NCI-H510A (cell line): ENCODE results near the gene KRTAP4-9.
"Not testable (repeated sequence)": the region's sequence is repeated elsewhere in the genome, so short reads cannot be mapped to it uniquely, and the experiment has no call there.

ENCODE experiments used
- DNase-seq: peaks from one replicate; lab custom pipeline; 2025; lab: John Stamatoyannopoulos, UW

KRTAP4-9 gene

GRCh38 chr17:41098042-41098441, 7.1 kb upstream of the KRTAP4-9 start, which contains the start of gene KRTAP4-8:
Gene KRTAP4-8 (minus strand): TSS chr17:41098142. CDS start chr17:41098084, 58 bp downstream.
- DNase-seq = no peak

GRCh38 chr17:41098481-41098880, 6.7 kb upstream of the KRTAP4-9 start:
- no peak for DNase-seq

DNA sequence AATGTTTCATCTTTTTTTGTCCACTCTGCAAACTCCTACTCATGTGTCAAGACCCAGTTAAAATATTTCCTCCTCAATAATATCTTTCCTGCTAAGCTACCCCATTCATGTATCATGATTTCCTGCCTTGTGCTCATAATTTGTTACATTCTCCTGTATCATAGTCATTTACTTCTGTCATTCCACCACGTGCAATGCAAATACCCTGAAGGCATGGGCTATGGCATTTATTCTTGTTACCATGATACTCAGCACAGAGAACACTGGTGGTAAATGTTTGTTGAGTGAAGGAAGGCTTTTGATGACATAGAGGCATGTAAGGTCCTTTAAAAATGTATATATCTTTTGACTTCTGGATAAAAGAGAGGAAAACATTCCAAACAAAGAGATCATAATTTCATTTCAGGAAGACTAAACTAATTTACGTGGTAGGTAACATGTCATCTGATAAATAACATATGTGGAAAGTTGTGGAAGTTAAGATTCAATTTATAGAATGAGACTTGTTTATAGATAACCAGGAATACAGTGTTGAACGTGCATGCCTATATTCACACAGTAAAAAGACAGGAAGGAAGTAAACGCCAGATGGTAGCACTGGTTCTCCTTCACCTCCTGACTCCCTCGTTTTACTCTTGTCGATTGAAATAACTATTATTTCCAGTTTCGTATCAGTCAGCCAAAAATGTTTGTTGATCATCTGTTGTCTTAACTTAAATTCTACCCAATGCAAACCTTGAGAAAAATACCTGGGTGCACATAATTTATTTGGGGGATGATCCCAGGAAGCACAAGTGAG, 5.3 kb upstream of the KRTAP4-9 start:
- not testable (repeated sequence) for DNase-seq

DNA sequence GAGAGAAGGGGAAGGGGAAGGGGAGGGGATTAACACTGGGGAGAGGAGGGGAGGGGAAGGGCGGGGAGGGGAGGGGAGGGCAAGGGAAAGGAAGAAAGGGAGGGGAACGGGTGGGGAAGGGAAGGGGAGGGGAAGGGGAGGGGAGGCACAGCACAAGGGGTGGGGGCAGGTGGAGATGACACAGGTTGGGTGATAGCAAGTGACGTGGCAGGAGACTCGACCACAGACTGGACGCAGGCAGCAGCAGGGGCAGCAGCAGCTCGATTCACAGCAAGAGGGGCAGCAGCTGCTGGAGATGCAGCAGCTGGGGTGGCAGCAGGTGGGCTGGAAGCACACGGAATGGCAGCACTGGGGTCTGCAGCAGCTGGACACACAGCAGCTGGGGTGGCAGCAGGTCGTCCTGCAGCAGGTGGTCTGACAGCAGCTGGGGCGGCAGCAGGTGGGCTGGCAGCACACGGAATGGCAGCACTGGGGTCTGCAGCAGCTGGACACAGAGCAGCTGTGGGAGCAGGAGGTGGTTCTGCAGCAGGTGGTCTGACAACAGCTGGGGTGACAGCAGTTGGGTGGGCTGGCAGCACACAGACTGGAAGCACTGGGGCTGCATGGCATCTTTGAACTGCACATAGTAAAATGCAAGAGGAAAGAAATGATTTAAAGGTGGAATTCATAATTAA, 3.5 kb upstream of the KRTAP4-9 start, which contains the start of gene KRTAP4-16:
Gene KRTAP4-16, minus strand, starts transcription at position 624 of the 674 bp plus-strand sequence. Its CDS starts 0 bp downstream, at position 624.
- no peak for DNase-seq

DNA sequence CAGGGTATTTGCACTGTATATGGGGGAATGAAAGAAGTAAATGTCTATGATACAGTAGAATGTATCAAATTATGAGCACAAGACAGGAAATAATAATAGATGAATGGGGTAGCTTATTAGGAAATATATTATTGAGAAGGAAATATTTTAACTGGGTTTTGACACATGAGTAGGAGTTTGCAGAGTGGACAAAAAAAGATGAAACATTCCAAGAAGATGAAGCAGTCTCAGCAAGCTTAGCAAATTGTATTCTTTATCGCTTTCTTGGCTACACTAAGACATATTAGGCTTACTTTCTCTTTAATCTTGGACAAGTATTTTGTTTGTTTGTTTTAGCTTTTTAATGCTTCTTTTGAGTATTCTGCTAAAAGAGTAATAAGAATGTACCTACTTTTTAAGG, 1.3 kb upstream of the KRTAP4-9 start:
- DNase-seq = no peak

- DNase-seq = not testable (repeated sequence)
These were observed 677 bp upstream of the KRTAP4-9 start for GRCh38 chr17:41104386-41105038.

DNA sequence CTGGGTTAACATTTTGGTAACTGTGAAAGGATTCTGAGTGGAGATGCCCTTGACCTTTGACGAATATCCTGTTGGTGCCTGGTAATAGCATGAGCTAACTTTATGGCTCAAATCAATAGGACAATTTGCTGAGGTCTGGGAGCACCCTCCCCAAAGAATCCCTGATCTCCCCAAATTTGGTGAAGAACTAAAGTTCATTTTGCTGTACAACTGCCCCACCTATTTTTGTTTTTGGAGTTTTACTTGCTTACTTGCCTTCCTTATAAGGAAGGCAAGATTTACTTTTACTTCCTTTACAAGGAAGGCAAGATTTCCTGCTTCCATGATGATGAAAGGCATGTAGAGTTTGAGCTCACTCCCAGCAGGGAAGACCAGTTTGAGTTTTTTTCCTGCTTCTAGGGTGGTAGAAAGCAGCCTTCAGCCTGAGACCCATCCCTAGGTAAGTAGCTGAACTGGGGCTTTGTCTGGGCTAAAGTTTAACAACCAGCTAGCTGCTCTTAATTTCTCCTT, 2.8 kb downstream of the KRTAP4-9 start:
- no peak for DNase-seq

DNA sequence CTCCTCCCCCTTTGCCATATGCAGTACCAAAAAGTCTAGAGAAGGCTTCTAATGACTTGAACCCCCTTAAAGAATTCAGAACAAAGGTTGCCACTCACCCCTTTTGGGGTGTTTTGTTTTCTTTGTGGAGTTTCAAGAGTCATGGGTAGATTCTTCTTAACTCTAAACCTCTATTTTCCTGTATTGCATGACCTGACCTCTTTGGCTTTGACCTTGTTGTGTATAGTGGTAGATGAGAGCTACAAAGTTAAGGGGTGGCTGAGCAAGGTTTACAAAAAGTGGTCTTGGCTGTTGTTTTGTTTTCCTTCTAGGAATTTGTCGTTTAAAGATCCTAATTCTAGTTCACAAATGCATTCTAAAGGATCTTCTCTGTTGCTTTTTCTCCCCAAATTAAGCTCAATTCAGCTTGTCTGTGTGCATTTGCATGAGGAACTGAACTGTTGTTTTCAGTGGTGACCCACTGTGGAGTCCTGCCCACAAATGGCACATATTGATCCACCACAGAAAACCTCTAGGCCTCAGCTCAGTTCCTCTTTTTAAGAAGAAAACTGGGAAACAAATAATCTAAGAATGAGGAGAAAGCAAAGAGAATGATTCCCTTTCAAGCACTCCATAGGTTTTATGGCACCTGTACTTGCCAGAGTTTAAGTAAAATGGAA, 3.7 kb downstream of the KRTAP4-9 start:
- not testable (repeated sequence) for DNase-seq

DNA sequence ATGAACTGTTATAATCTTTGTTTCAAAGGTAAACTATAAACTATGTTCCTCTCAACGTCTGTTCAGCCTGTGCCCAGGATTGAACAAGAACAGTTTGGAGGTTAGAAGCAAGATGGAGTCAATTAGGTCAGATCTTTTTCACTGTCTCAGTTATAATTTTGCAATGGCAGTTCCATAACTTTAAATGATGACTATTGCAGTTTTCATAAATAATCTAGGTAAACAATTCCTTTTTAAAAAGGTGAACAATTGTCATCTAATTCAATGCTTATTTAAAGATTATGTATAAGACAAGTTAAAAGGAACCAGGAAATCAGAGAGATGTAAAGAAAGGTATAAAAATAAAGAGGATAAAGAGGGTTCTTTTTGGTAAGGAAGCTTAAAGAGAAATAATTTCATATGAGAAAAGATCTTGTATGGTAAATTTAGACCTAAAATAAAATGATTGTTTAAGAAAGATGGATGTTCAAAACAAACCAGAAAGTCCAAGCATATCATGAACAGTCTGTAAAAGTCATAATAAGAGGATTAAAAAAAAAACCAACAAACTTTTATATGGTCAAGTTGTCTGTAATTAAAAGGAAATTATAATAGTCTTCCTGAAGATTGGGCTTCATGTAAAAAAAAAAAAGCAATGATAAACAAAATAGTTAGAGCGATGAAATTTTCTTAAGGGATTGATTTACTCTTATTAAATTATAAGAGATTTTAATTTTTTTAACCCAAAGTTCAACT, 6.1 kb downstream of the KRTAP4-9 start:
- no peak for DNase-seq

DNA sequence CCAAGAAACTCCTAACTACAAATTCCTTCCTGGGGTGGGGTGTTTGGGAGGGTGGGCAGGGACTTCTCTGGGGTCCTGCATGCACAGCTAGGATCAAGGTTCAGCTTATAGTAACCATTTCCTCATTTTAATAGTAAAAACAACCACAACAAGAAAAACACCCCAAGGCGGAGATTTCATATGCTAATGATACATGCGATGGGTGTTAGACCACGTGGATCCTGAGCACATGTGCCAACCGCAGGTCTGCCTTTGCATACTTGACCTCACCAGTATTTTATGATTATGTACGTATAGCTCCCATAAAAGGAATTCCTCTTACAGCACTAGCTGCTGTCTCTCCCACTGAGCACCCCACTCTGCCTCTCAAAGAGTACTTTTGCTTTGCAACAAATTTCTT, 11.1 kb downstream of the KRTAP4-9 start:
- no peak for DNase-seq

DNA sequence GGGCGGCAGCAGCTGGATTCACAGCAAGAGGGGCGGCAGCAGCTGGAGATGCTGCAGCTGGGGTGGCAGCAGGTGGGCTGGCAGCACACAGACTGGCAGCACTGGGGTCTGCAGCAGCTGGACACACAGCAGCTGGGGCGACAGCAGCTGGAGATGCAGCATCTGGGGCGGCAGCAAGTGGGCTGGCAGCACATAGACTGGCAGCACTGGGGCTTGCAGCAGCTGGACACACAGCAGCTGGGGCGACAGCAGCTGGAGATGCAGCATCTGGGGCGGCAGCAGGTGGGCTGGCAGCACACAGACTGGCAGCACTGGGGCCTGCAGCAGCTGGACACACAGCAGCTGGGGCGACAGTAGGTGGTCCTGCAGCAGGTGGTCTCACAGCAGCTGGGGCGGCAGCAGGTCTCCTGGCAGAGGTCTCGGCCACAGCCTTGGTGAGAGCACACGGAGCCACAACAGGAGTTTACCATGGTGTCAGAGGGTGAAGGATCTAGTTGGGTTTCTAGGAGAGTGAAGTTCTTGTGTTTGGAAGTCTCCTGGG, 12.7 kb downstream of the KRTAP4-9 start, which contains the start of gene KRTAP4-11:
Gene KRTAP4-11, minus strand, starts transcription at position 528 of the 541 bp plus-strand sequence. Its CDS starts 58 bp downstream, at position 470.
- not testable (repeated sequence) for DNase-seq

DNA sequence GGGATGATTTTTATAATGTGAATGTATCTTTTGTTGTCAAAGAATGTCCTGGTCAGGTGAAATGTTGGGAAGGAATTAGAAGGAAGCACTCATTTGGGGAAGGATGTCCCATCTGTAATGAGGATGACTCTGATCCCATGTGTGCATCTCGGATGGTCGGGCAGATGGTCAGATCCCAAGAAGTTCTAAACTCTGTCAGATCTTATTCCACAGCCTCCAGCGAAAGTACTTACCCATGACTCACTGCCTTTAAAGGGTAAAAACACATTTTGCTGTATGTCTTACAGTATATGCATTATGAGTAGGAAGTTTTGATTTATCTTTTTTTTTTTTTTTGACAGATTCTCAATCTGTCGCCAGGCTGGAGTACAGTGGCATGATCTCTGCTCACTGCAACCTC, 13.5 kb downstream of the KRTAP4-9 start:
- DNase-seq = no peak

GRCh38 chr17:41119696-41120690, 14.8 kb downstream of the KRTAP4-9 start:
- DNase-seq = not testable (repeated sequence)

GRCh38 chr17:41121742-41122141, 16.6 kb downstream of the KRTAP4-9 start:
- DNase-seq = no peak

DNA sequence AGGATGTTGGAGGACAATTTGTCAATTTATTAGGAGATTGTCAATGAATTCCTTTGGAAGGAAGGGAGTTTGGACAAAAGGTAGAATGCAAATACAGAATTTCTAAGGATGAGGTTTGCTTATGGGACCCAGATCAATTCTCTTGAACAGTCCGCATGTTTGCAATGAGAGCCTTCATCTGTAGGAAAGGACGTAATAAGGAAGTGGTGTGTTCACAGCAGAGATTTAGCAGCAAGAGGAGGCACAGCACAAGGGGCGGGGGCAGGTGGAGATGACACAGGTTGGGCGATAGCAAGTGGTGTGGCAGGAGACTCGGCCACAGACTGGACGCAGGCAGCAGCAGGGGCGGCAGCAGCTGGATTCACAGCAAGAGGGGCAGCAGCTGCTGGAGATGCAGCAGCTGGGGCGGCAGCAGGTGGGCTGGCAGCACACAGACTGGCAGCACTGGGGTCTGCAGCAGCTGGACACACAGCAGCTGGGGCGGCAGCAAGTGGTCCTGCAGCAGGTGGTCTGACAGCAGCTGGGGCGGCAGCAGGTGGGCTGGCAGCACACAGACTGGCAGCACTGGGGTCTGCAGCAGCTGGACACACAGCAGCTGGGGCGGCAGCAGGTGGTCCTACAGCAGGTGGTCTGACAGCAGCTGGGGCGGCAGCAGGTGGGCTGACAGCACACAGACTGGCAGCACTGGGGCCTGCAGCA, 18.3 kb downstream of the KRTAP4-9 start:
- DNase-seq = not testable (repeated sequence)

DNA sequence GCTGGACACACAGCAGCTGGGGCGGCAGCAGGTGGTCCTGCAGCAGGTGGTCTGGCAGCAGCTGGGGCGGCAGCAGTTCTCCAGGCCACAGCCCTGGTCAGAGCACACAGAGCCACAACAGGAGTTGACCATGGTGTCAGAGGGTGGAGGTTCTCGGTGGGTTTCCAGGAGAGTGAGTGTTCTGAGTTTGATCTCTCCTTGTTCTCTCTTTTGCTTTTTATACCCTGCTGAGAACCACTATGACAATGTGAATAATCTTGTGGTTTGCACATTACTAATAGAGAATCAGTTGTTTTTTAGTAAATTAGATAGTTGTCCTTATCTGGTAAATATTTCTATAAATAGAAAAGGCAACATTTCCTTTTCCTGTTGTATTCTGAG, 18.8 kb downstream of the KRTAP4-9 start, which contains the start of gene KRTAP4-12:
Gene KRTAP4-12, minus strand, starts transcription at position 192 of the 381 bp plus-strand sequence. Its CDS starts 60 bp downstream, at position 132.
- DNase-seq = not testable (repeated sequence)

GRCh38 chr17:41125064-41125463, 19.9 kb downstream of the KRTAP4-9 start:
- DNase-seq = no peak

- DNase-seq = no peak
These were observed 21.2 kb downstream of the KRTAP4-9 start for GRCh38 chr17:41126412-41126811.

DNA sequence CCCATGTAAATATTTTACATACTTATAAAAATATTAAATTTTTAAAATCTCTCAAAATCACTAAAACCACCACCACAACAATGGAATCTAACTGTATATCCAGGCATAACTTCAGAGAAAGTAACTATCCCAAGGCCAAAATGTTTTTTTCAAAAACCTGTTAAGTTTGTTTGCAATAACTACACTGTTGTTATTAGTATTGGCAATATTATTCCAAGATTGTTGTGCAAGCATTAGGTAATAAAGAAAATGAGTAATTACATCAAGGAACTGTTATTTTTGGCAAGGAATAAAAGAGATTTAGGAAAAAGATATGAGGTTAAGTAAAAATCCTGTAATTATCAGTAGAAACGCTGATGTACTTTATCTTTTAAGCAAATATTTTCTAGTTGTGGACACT, 22.2 kb downstream of the KRTAP4-9 start:
- DNase-seq = no peak
